Tibial nerve (tissue), 4 donors: ENCODE measurements around the gene CSNK2B.

Experiments used
- EP300 ChIP-seq, 2 donors: sonication (generic); formaldehyde crosslinking; IDR thresholded peaks; one replicate each; pipeline ENCODE4 v1.6.1; 2017; ENCODE audit warnings: antibody characterized with exemption in 2 of 2, mild to moderate bottlenecking in 1 of 2
- POLR2A ChIP-seq, 2 donors: fragments of 450-650 bp; IDR thresholded peaks; one replicate each; pipeline ENCODE4 v1.6.1; 2017; ENCODE audit warnings: antibody characterized with exemption in 2 of 2, mild to moderate bottlenecking in 2 of 2, moderate library complexity in 2 of 2
- TF ChIP-seq, protein P1 (sequence below), 5 experiments: fragments of 200-600 bp in 3 of 5; fragments of 450-650 bp in 2 of 5; sonication (generic) in 3 of 5; IDR thresholded peaks; one replicate each; pipeline ENCODE4 v1.5.1; 2016 to 2019; ENCODE audit warnings: antibody characterized with exemption in 5 of 5, mild to moderate bottlenecking in 3 of 5, moderate library complexity in 2 of 5

DNA sequence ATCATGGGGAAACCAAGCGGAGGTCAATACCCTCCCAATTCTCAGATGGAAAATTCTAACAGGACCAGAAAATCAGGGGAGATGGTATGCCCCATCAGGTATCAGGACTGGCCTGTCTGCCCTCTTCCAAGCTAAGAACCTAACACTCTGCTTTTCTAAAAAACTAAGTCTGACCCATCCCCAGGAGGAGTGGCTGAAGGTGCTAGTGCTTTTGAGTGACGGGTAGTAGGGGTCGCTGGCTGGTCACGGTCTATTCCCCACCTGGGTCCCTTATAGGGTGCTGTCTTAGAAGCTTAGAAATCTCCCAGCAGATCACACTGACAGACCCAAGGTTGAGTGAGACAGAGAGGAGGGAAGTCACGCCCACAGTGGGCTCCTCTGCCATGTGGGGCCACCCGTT lies 27.7 kb downstream of the CSNK2B start:
- TF ChIP-seq, protein P1, sequence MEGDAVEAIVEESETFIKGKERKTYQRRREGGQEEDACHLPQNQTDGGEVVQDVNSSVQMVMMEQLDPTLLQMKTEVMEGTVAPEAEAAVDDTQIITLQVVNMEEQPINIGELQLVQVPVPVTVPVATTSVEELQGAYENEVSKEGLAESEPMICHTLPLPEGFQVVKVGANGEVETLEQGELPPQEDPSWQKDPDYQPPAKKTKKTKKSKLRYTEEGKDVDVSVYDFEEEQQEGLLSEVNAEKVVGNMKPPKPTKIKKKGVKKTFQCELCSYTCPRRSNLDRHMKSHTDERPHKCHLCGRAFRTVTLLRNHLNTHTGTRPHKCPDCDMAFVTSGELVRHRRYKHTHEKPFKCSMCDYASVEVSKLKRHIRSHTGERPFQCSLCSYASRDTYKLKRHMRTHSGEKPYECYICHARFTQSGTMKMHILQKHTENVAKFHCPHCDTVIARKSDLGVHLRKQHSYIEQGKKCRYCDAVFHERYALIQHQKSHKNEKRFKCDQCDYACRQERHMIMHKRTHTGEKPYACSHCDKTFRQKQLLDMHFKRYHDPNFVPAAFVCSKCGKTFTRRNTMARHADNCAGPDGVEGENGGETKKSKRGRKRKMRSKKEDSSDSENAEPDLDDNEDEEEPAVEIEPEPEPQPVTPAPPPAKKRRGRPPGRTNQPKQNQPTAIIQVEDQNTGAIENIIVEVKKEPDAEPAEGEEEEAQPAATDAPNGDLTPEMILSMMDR (IDR thresholded peaks at IDR 0.05) = no peak
- no peak for TF ChIP-seq POLR2A (IDR thresholded peaks at IDR 0.05)
- TF ChIP-seq EP300 (IDR thresholded peaks at IDR 0.05) = no peak
